ENCODE measurements around the gene MTFR1L. TPM values are rescaled to one million over a fixed set of nuclear protein-coding genes. Genes with fewer than 3 reads are reported as not detected.
A peak's percentile ranks its signal among the peaks of the same experiment; 100 is the strongest.

MTFR1L gene
- total RNA-seq (2021) (40.9 and 41.7 TPM in 2 replicates), Bru-seq, nascent RNA (percentile 56 among the genes with signal in this experiment), BruChase-seq, experiment 1, labeled RNA remaining after a 2-hour chase (percentile 65 among the genes with signal in this experiment), BruChase-seq, experiment 2, labeled RNA remaining after a 6-hour chase (percentile 78 among the genes with signal in this experiment)
- long read RNA-seq, transcript MTFR1L-203 (7 exons, 2,004 nt) = major isoform, 45 of 78 reads
- long read RNA-seq, transcript MTFR1L-210 (7 exons, 1,873 nt) = minor isoform, 8 of 78 reads
- long read RNA-seq, partial matches to known transcripts = 11 of 78 reads
- long read RNA-seq, other reads (novel, unspliced or antisense) = 11 of 78 reads

DNA sequence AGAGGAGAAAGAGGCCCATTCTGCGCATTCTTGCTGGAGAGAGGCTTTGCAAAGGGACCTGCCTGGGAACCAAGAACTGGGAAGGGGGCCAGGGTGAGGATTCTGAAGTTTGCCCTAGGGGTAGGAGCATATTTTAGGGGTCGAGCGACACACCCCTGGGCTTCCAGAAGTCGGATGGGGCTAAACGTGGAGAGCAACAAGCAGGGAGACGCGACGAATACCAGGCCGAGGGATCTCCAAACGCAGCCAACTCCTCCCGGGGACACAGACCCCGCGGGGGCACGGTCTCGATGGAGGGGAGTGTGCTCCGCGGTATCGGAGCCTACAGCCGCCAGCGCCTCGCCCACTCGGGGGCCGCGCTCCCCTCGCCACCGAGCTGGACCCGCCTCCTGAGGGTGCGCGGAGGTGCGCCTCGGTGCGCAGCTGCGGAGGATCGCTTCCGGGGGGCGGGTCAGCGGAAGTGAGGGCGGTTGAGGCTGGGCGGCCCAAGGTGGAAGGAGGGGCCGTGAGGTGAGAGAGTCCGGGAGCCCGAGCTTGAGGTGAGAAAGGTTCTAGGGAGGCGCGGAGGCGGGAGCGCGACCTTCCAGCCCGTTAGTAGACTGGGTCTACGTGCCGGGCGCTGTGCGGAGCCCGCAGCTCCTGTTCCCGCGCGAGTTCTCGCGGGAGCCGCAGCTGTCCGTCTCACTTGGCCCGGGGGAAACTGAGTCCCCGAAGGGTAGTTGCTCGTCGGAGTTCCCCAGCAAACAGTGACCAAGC lies at the start of gene MTFR1L:
Gene MTFR1L, plus strand, starts transcription at position 464 of the 756 bp plus-strand sequence. CDS start 3,151 bp downstream, outside the sequence.
- intact Hi-C loops (cut with micrococcal nuclease; ENCODE audit: unreplicated experiment) = loop anchor here (1.0 to 10.0 kb wide), 4 partner anchors 73 to 575 kb away; partner anchors contain the start of genes PAFAH2, RSRP1 and STMN1
- POLR2A ChIA-PET (ENCODE audit: unreplicated experiment) = interaction anchor here (0.6 to 1.0 kb wide), 3 partner anchors 55 to 273 kb away, joined by 3 to 5 read pairs (median 4); partner anchors contain the start of gene PAFAH2

GRCh38 chr1:25770541-25771220 lies 49.1 kb upstream of the MTFR1L start:
- Histone ChIP-seq H3K9me3 (ENCODE audit: insufficient read depth, low read depth) (no peaks in the 10 kb centered on the region), H3K9me2 (ENCODE audit: insufficient read depth) (no peaks in the 10 kb centered on the region), H3K4me3 (no peak overlapping the region), H3K4me2 (no peak overlapping the region), H4K20me1 (ENCODE audit: insufficient read depth) (no peaks in the 10 kb centered on the region), H2AFZ (no peak overlapping the region), H3F3A (ENCODE audit: insufficient read depth, low read depth) (no peaks in the 10 kb centered on the region; the same call in 1 of the 2 replicates), H3K36me3 (ENCODE audit: low read depth) (no peaks in the 10 kb centered on the region), H3K27me3 (ENCODE audit: insufficient read depth, low read depth) (no peaks in the 10 kb centered on the region), H3K27ac (no peak overlapping the region), H3K4me1 (replicated peaks; ENCODE audit: insufficient read depth) (peaks cover 22% of the 10 kb centered on the region), H3K79me2 (ENCODE audit: low read depth) (no peaks in the 10 kb centered on the region)
- TF ChIP-seq EZH2 (IDR thresholded peaks at IDR 0.05; ENCODE audit: low read depth) = no peak
- TF ChIP-seq CTCF (conservative IDR thresholded peaks at IDR 0.05) = no peak
- no TSS peak for BruUV-seq (replicated peaks)
- DNase-seq = no peak
- ChIA-PET POLR2A (ENCODE audit: unreplicated experiment) (no interaction called here), CTCF (no interaction called here)
- intact Hi-C loops (cut with micrococcal nuclease; ENCODE audit: unreplicated experiment) = no loop called here

More for the DNA sequence above, at the start of gene MTFR1L:
- H2AFZ ChIP-seq = peak within 1 kb of the TSS; percentile 89
- peak within 1 kb of the TSS; percentile 69 for H3K27ac ChIP-seq
- H3K4me1 ChIP-seq (replicated peaks; ENCODE audit: insufficient read depth) = peaks cover 16% of the 10 kb centered on the region
- no peaks in the 10 kb centered on the region for H4K20me1 ChIP-seq (ENCODE audit: insufficient read depth)
- no peaks in the 10 kb centered on the region for H3K9me2 ChIP-seq (ENCODE audit: insufficient read depth)
- H3K27me3 ChIP-seq (ENCODE audit: insufficient read depth, low read depth) = no peaks in the 10 kb centered on the region
- H3K36me3 ChIP-seq (ENCODE audit: low read depth) = no peaks in the 10 kb centered on the region
- peaks cover 10% of the 10 kb centered on the region for H3F3A ChIP-seq (ENCODE audit: insufficient read depth, low read depth)
- H3K9me3 ChIP-seq (ENCODE audit: insufficient read depth, low read depth) = no peaks in the 10 kb centered on the region
- CTCF ChIA-PET = interaction anchor here (0.8 kb wide), 1 partner anchor 70 kb away, joined by 3 read pairs; no protein-coding TSS in a partner anchor
- peak; percentile 70 to 92 for DNase-seq
- BruUV-seq (replicated peaks) = no TSS peak
- peak within 1 kb of the TSS; percentile 83 for H3K4me3 ChIP-seq
- H3K4me2 ChIP-seq = peak within 1 kb of the TSS; percentile 98
- peaks cover 27% of the 10 kb centered on the region for H3K79me2 ChIP-seq (ENCODE audit: low read depth)
- TF ChIP-seq CTCF (conservative IDR thresholded peaks at IDR 0.05) (no peak), EZH2 (IDR thresholded peaks at IDR 0.05; ENCODE audit: low read depth) (no peak)
